HCT116 (cell line): Measurements from ENCODE around the gene UBAC2. TPM values are rescaled to one million over a fixed set of nuclear protein-coding genes. Genes with fewer than 3 reads are reported as not detected.

Experiments used
- ATAC-seq: fragments of 200-7000 bp; cut with Tn5 transposase; 2 replicates; pipeline ENCODE4 v1.9.1; 2020; ENCODE audit warnings: mild to moderate bottlenecking, moderate library complexity
- BruUV-seq: library from RNA; stranded (reverse); fragments of 400-500 nt; replicated peaks from 2 replicates; lab custom pipeline; 2021; lab: Mats Ljungman, UMichigan
- CTCF ChIA-PET: fragments of 300-600 bp; sonication (Branson Sonifier 250); formaldehyde crosslinking; loops from one replicate; lab custom pipeline; 2021; ENCODE audit warnings: antibody characterized with exemption; lab: Charles Lee
- POLR2A ChIA-PET: fragments of 300-600, 350-600 bp; sonication (Branson Sonifier 250); formaldehyde crosslinking; loops from one replicate; lab custom pipeline; 2021; ENCODE audit warnings: antibody characterized with exemption; lab: Charles Lee
- RAD21 ChIA-PET, 2 experiments: fragments of 300-600 bp; sonication (Branson Sonifier 250); formaldehyde crosslinking; loops; one replicate each; lab custom pipeline; 2023; ENCODE audit warnings: low total read pairs in 2 of 2; ENCODE audit not compliant: uncharacterized antibody in 2 of 2, unreplicated experiment in 2 of 2, low non-redundant PET in 1 of 2; lab: Charles Lee
- DNase-seq: peaks from one replicate; pipeline ENCODE4 v3.0.0-alpha.2; 2010; ENCODE audit warnings: low read depth, low spot score
- H2AFZ ChIP-seq: fragments of 200-600 bp; shearing (Covaris generic), sonication (generic); 2 replicates; pipeline ENCODE4 v1.6.1; 2017; ENCODE audit warnings: low read depth, mixed run types, mixed read lengths, antibody characterized with exemption, low read length; ENCODE audit not compliant: poor library complexity, severe bottlenecking
- H3K27ac ChIP-seq: 2 replicates; pipeline ENCODE4 v1.5.1; 2012; ENCODE audit warnings: low read depth, low read length
- H3K27me3 ChIP-seq: fragments of 200-600 bp; sonication (generic); 2 replicates; pipeline ENCODE4 v1.6.1; 2016; ENCODE audit warnings: mixed run types, low read length, mixed read lengths; ENCODE audit not compliant: insufficient read depth
- H3K36me3 ChIP-seq, 2 experiments: fragments of 200-500 bp in 1 of 2; fragments of 200-600 bp in 1 of 2; sonication (Bioruptor generic) in 1 of 2; sonication (generic) in 1 of 2; 2 replicates each; pipeline versions ENCODE4 v1.5.1 to v1.6.1; 2014 to 2016; ENCODE audit warnings: low read length in 2 of 2, inconsistent platforms in 1 of 2, mixed read lengths in 1 of 2, mixed run types in 1 of 2; ENCODE audit not compliant: insufficient read depth in 2 of 2, control insufficient read depth in 1 of 2
- H3K4me1 ChIP-seq, 2 experiments: fragments of 200-600 bp in 1 of 2; sonication (generic) in 1 of 2; 2 replicates each; pipeline versions ENCODE4 v1.5.1 to v1.6.1; 2012 to 2017; ENCODE audit warnings: low read length in 2 of 2, inconsistent platforms in 1 of 2, mild to moderate bottlenecking in 1 of 2, mixed read lengths in 1 of 2, mixed run types in 1 of 2, moderate library complexity in 1 of 2; ENCODE audit not compliant: insufficient read depth in 2 of 2, control insufficient read depth in 1 of 2
- H3K4me2 ChIP-seq: fragments of 200-600 bp; sonication (generic); 2 replicates; pipeline ENCODE4 v1.6.1; 2017; ENCODE audit warnings: mixed run types, low read length, mixed read lengths
- H3K4me3 ChIP-seq, 2 experiments: fragments of 200-600 bp in 1 of 2; sonication (generic) in 1 of 2; replicated peaks in 1 of 2; 2 replicates each; pipeline ENCODE4 v1.5.1; 2011 to 2016; ENCODE audit warnings: low read length in 2 of 2, control low read depth in 1 of 2, low read depth in 1 of 2, mild to moderate bottlenecking in 1 of 2, mixed read lengths in 1 of 2, mixed run types in 1 of 2
- H3K79me2 ChIP-seq: fragments of 200-600 bp; sonication (generic); 2 replicates; pipeline ENCODE4 v1.6.1; 2017; ENCODE audit warnings: mild to moderate bottlenecking, mixed run types, low read length, moderate library complexity, mixed read lengths; ENCODE audit not compliant: insufficient read depth
- H3K9ac ChIP-seq: fragments of 200-600 bp; sonication (generic); 2 replicates; pipeline ENCODE4 v1.6.1; 2016; ENCODE audit warnings: low read length, mixed read lengths
- H3K9me2 ChIP-seq: fragments of 200-600 bp; sonication (generic), shearing (Covaris generic); 2 replicates; pipeline ENCODE4 v1.6.1; 2017; ENCODE audit warnings: mixed run types, mild to moderate bottlenecking, moderate library complexity; ENCODE audit not compliant: insufficient read depth
- H3K9me3 ChIP-seq, 2 experiments: fragments of 200-500 bp in 1 of 2; fragments of 200-600 bp in 1 of 2; sonication (Bioruptor generic) in 1 of 2; sonication (generic) in 1 of 2; 2 replicates each; pipeline ENCODE4 v1.6.1; 2014 to 2017; ENCODE audit warnings: low read length in 2 of 2, mixed read lengths in 2 of 2, inconsistent platforms in 1 of 2, low read depth in 1 of 2, mild to moderate bottlenecking in 1 of 2, mixed run types in 1 of 2, moderate library complexity in 1 of 2; ENCODE audit not compliant: control insufficient read depth in 1 of 2, insufficient read depth in 1 of 2
- H4K20me1 ChIP-seq: fragments of 200-600 bp; sonication (generic), shearing (Covaris generic); 2 replicates; pipeline ENCODE4 v1.6.1; 2017; ENCODE audit warnings: mixed run types, mild to moderate bottlenecking, moderate library complexity; ENCODE audit not compliant: insufficient read depth
- CEBPB ChIP-seq: IDR thresholded peaks from 2 replicates; pipeline ENCODE4 v1.6.1; 2012; ENCODE audit warnings: low read depth
- CTCF ChIP-seq, 3 experiments: fragments of 200-600 bp in 1 of 3; sonication (generic) in 1 of 3; IDR thresholded peaks in 2 of 3; conservative IDR thresholded peaks in 1 of 3; 2 replicates each; pipeline ENCODE4 v1.5.1; 2012 to 2017; ENCODE audit warnings: low read depth in 2 of 3, low read length in 2 of 3, antibody characterized with exemption in 1 of 3, borderline replicate concordance in 1 of 3, control low read depth in 1 of 3, mild to moderate bottlenecking in 1 of 3, mixed read lengths in 1 of 3, mixed run types in 1 of 3, moderate library complexity in 1 of 3; ENCODE audit not compliant: insufficient read depth in 1 of 3
- ELF1 ChIP-seq: IDR thresholded peaks from 2 replicates; pipeline ENCODE4 v1.6.1; 2012; ENCODE audit warnings: low read depth, borderline replicate concordance
- MAX ChIP-seq: IDR thresholded peaks from 2 replicates; pipeline ENCODE4 v1.6.1; 2012
- POLR2A ChIP-seq: IDR thresholded peaks from 2 replicates; pipeline ENCODE4 v1.7.0; 2011; ENCODE audit warnings: borderline replicate concordance; ENCODE audit not compliant: insufficient read depth, insufficient read length; ENCODE audit errors: extremely low read depth
- POLR2AphosphoS5 ChIP-seq: IDR thresholded peaks from 2 replicates; pipeline ENCODE4 v1.6.1; 2011; ENCODE audit warnings: mild to moderate bottlenecking, low read depth, low read length, moderate library complexity
- RAD21 ChIP-seq: IDR thresholded peaks from 2 replicates; pipeline ENCODE4 v1.6.1; 2012; ENCODE audit warnings: low read depth, mild to moderate bottlenecking
- SP1 ChIP-seq: IDR thresholded peaks from 2 replicates; pipeline ENCODE4 v1.6.1; 2012; ENCODE audit warnings: low read depth
- SRF ChIP-seq: IDR thresholded peaks from 2 replicates; pipeline ENCODE4 v1.6.1; 2012; ENCODE audit warnings: low read depth
- TCF7L2 ChIP-seq: IDR thresholded peaks from 2 replicates; pipeline ENCODE4 v1.7.0; 2011; ENCODE audit warnings: borderline replicate concordance, inconsistent platforms; ENCODE audit not compliant: insufficient read depth, insufficient read length; ENCODE audit errors: extremely low read depth
- YY1 ChIP-seq: IDR thresholded peaks from 2 replicates; pipeline ENCODE4 v1.6.1; 2011; ENCODE audit warnings: low read length, low read depth, moderate library complexity, mild to moderate bottlenecking; ENCODE audit not compliant: insufficient replicate concordance; ENCODE audit errors: extremely low read depth
- ZNF274 ChIP-seq: fragments of 200-500 bp; sonication (Bioruptor generic); IDR thresholded peaks from 2 replicates; pipeline ENCODE4 v1.6.1; 2014; ENCODE audit warnings: mild to moderate bottlenecking, low read depth, low read length, inconsistent platforms
- intact Hi-C: fragments of 100-400 bp; cut with micrococcal nuclease; formaldehyde crosslinking; loops from 2 replicates; pipeline ENCODE4 v1.10.0; 2022
- total RNA-seq: library from RNA; stranded (reverse); gene quantifications from one replicate; pipeline ENCODE4 v1.2.1, GENCODE V29; 2021; ENCODE audit not compliant: unreplicated experiment
- TF ChIP-seq, protein P1 (sequence below): IDR thresholded peaks from 2 replicates; pipeline ENCODE4 v1.6.1; 2012; ENCODE audit warnings: low read depth

UBAC2 gene
- total RNA-seq, 1 experiment from 2014 or later: 67.4 TPM

- H3K36me3 ChIP-seq: no peaks in the 10 kb centered on the region
- DNase-seq (no peak), ATAC-seq (no peak)
- intact Hi-C loops: no loop called here
- no peaks in the 10 kb centered on the region for H3K9me3 ChIP-seq
- ChIA-PET CTCF (no interaction called here), POLR2A (no interaction called here), RAD21 (no interaction called here)
- no peaks in the 10 kb centered on the region for H3K79me2 ChIP-seq
- no peak overlapping the region for H3K9ac ChIP-seq
- H3K27me3 ChIP-seq: no peaks in the 10 kb centered on the region
- TF ChIP-seq POLR2A (no peak), CEBPB (no peak), SRF (no peak)
- H3K9me2 ChIP-seq: no peaks in the 10 kb centered on the region
- no peak overlapping the region for H3K27ac ChIP-seq
- H3K4me3 ChIP-seq: no peak overlapping the region
- no peak overlapping the region for H2AFZ ChIP-seq
- no peaks in the 10 kb centered on the region for H4K20me1 ChIP-seq
- no peak overlapping the region for H3K4me2 ChIP-seq
- no peaks in the 10 kb centered on the region for H3K4me1 ChIP-seq
- BruUV-seq: no TSS peak
Measured at GRCh38 chr13:99393791-99394735, 193.4 kb downstream of the UBAC2 start.

GRCh38 chr13:99395436-99395835 is 194.8 kb downstream of the UBAC2 start:
- no TSS peak for BruUV-seq
- H3K4me3 ChIP-seq: no peak overlapping the region
- ATAC-seq (no peak), DNase-seq (no peak)
- TF ChIP-seq RAD21 (no peak), ZNF274 (no peak), MAX (no peak), TCF7L2 (no peak), ELF1 (no peak), YY1 (no peak), CTCF (IDR thresholded peaks at IDR 0.05 in 2 of 3, conservative IDR thresholded peaks at IDR 0.05 in 1 of 3; ENCODE audit: borderline replicate concordance in 1 of 3, insufficient read depth in 1 of 3, low read depth in 2 of 3, low read length in 2 of 3) (no peak), SP1 (no peak), POLR2AphosphoS5 (no peak), POLR2A (no peak)
- TF ChIP-seq, protein P1, sequence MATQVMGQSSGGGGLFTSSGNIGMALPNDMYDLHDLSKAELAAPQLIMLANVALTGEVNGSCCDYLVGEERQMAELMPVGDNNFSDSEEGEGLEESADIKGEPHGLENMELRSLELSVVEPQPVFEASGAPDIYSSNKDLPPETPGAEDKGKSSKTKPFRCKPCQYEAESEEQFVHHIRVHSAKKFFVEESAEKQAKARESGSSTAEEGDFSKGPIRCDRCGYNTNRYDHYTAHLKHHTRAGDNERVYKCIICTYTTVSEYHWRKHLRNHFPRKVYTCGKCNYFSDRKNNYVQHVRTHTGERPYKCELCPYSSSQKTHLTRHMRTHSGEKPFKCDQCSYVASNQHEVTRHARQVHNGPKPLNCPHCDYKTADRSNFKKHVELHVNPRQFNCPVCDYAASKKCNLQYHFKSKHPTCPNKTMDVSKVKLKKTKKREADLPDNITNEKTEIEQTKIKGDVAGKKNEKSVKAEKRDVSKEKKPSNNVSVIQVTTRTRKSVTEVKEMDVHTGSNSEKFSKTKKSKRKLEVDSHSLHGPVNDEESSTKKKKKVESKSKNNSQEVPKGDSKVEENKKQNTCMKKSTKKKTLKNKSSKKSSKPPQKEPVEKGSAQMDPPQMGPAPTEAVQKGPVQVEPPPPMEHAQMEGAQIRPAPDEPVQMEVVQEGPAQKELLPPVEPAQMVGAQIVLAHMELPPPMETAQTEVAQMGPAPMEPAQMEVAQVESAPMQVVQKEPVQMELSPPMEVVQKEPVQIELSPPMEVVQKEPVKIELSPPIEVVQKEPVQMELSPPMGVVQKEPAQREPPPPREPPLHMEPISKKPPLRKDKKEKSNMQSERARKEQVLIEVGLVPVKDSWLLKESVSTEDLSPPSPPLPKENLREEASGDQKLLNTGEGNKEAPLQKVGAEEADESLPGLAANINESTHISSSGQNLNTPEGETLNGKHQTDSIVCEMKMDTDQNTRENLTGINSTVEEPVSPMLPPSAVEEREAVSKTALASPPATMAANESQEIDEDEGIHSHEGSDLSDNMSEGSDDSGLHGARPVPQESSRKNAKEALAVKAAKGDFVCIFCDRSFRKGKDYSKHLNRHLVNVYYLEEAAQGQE: no peak
- no peak overlapping the region for H3K9ac ChIP-seq
- intact Hi-C loops: no loop called here
- no peak overlapping the region for H2AFZ ChIP-seq
- no peaks in the 10 kb centered on the region for H3K9me2 ChIP-seq
- H3K27me3 ChIP-seq: no peaks in the 10 kb centered on the region
- no peak overlapping the region for H3K27ac ChIP-seq
- RAD21 ChIA-PET: no interaction called here
- CTCF ChIA-PET: no interaction called here
- H3K9me3 ChIP-seq: no peaks in the 10 kb centered on the region
- POLR2A ChIA-PET: no interaction called here
- no peaks in the 10 kb centered on the region for H3K4me1 ChIP-seq
- no peaks in the 10 kb centered on the region for H3K36me3 ChIP-seq
- H4K20me1 ChIP-seq: no peaks in the 10 kb centered on the region
- no peaks in the 10 kb centered on the region for H3K79me2 ChIP-seq
- no peak overlapping the region for H3K4me2 ChIP-seq
